Activated naive CD8-positive, alpha-beta T cell treated with anti-CD3 and anti-CD28 coated beads for 36 hours (primary cell): Measurements from ENCODE around the gene YBX3. TPM values are rescaled to one million over a fixed set of nuclear protein-coding genes. Genes with fewer than 3 reads are reported as not detected.
A peak's percentile ranks its signal among the peaks of the same experiment; 100 is the strongest.

ENCODE experiments used
- DNase-seq: peaks from one replicate; pipeline ENCODE4 v3.0.0; 2021
- H3K27ac Mint-ChIP-seq: one replicate; pipeline ENCODE4 v1.8.0; 2022; ENCODE audit warnings: mild to moderate bottlenecking, moderate library complexity, mixed read lengths
- H3K27me3 Mint-ChIP-seq: one replicate; pipeline ENCODE4 v1.8.0; 2022; ENCODE audit warnings: mild to moderate bottlenecking, mixed read lengths
- H3K36me3 Mint-ChIP-seq: one replicate; pipeline ENCODE4 v1.8.0; 2021; ENCODE audit warnings: mild to moderate bottlenecking, mixed read lengths
- H3K4me1 Mint-ChIP-seq: one replicate; pipeline ENCODE4 v1.8.0; 2021; ENCODE audit warnings: mixed read lengths
- H3K4me3 Mint-ChIP-seq: one replicate; pipeline ENCODE4 v1.8.0; 2022; ENCODE audit warnings: mild to moderate bottlenecking, moderate library complexity, mixed read lengths
- H3K9me3 Mint-ChIP-seq: one replicate; pipeline ENCODE4 v1.8.0; 2022; ENCODE audit warnings: mixed read lengths
- total RNA-seq, 2 experiments: library from RNA; stranded (reverse); gene quantifications; one replicate each; pipeline ENCODE4 v1.2.3, GENCODE V29; 2021

Gene YBX3
- total RNA-seq, 2 experiments from 2014 or later: 276 to 279 TPM

DNA sequence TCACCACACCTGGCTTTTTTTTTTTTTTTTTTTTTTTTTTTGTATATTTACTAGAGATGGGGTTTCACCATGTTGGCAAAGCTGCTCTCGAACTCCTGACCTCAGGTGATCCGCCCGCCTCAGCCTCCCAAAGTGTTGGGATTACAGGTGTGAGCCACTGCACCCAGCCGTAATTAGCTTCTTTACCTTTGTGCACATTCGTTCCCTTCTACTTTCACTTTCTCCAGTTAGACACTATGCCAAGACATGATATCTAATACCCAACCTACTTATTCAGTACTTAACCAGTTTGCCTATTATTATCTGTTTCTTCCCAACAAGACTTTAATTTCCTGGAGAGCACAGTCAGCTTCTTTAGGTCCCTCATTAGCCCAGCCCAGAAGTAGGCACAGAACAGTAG lies 54.6 kb downstream of the YBX3 start:
- no peak for DNase-seq
- Mint-ChIP-seq H3K27ac (no peak overlapping the region), H3K9me3 (peaks cover 3% of the 10 kb centered on the region), H3K4me3 (peak overlapping the region; percentile 49), H3K27me3 (peaks cover 5% of the 10 kb centered on the region), H3K36me3 (no peaks in the 10 kb centered on the region), H3K4me1 (peaks cover 31% of the 10 kb centered on the region)

DNA sequence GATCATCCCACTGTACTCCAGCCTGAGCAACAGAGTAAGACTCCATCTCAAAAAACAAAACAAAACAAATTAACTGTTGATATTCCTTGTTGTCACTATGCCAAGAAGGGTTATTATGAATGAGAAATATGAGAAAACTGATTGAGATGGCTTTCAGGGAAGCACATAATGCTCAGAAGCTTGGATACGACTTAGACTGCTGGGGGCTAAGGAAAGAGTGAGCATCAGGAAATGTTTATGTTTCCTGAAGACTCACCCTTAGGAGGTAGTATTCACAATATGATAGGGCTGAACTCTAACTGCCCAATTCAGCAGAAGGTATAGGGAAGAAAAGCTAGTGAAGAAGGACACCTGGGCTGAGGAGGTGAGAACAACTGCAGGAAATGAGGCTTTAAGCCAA lies 55.5 kb downstream of the YBX3 start:
- Mint-ChIP-seq H3K27me3 (peaks cover 5% of the 10 kb centered on the region), H3K27ac (no peak overlapping the region), H3K4me3 (no peak overlapping the region), H3K9me3 (peaks cover 3% of the 10 kb centered on the region), H3K4me1 (peaks cover 25% of the 10 kb centered on the region), H3K36me3 (no peaks in the 10 kb centered on the region)
- no peak for DNase-seq

DNA sequence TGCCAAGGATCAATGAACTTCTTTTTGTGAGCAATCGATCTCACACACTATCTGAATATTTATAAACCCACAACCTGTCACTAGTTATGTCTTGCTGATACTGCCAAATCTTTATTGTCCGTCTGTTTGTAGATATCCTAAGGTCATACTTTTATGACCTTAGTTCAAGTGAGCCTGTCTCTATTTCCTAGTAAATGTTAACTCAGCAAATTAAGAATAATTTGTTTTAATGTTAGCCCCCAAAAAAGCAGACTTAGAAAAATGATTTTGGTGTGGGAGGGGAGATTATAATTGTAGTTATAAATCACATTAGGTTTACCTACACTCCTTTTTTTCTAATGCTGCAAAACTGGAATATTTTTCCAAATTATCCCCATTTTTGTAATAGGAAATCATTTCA lies 58.6 kb downstream of the YBX3 start:
- DNase-seq: no peak
- H3K4me3 Mint-ChIP-seq: no peak overlapping the region
- H3K4me1 Mint-ChIP-seq: peaks cover 14% of the 10 kb centered on the region
- no peaks in the 10 kb centered on the region for H3K36me3 Mint-ChIP-seq
- H3K27me3 Mint-ChIP-seq: peaks cover 5% of the 10 kb centered on the region
- H3K27ac Mint-ChIP-seq: no peak overlapping the region
- H3K9me3 Mint-ChIP-seq: no peaks in the 10 kb centered on the region

DNA sequence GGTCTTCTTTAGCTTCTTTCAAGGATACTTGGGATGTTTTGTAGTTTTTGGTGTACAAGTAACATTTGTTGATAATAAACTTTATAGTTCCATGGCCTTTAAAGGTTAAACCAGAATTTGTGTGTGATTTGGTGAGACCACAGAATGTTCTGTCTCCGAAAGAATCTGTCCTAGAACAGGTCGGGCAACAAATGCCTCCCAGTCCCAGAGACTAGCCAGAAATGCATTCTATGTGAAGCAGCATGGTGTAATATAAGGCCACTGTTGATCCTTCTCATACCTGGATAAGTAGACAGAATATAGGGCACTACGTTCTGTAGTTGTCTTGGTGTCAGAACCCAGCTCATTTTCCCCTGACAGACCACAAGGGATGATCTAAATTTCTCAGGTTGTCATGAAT lies 59.3 kb downstream of the YBX3 start:
- no peaks in the 10 kb centered on the region for H3K9me3 Mint-ChIP-seq
- H3K27me3 Mint-ChIP-seq: peaks cover 5% of the 10 kb centered on the region
- DNase-seq: no peak
- peaks cover 11% of the 10 kb centered on the region for H3K4me1 Mint-ChIP-seq
- no peaks in the 10 kb centered on the region for H3K36me3 Mint-ChIP-seq
- H3K27ac Mint-ChIP-seq: no peak overlapping the region
- no peak overlapping the region for H3K4me3 Mint-ChIP-seq

DNA sequence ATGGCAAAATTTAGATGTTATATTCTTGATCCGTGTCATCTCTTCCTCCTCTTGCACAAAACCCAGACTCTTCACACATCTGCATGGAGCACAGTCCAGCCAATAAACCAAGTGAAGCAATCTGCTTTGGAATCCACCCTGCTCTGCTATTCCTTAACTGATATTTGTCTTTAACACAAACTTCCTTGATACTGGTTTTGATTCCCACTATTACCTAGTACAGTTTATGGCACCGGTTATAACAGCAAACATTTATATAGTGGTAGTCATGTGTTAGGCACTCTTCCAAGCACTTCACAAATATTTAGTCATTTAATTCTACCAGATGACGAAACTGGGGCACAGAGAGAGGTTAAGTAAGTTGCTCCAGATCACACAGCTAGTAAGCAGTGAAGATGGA lies 61.8 kb downstream of the YBX3 start:
- no peaks in the 10 kb centered on the region for H3K36me3 Mint-ChIP-seq
- DNase-seq: no peak
- peaks cover 2% of the 10 kb centered on the region for H3K9me3 Mint-ChIP-seq
- no peaks in the 10 kb centered on the region for H3K4me1 Mint-ChIP-seq
- H3K27me3 Mint-ChIP-seq: no peaks in the 10 kb centered on the region
- H3K27ac Mint-ChIP-seq: no peak overlapping the region
- H3K4me3 Mint-ChIP-seq: no peak overlapping the region

DNA sequence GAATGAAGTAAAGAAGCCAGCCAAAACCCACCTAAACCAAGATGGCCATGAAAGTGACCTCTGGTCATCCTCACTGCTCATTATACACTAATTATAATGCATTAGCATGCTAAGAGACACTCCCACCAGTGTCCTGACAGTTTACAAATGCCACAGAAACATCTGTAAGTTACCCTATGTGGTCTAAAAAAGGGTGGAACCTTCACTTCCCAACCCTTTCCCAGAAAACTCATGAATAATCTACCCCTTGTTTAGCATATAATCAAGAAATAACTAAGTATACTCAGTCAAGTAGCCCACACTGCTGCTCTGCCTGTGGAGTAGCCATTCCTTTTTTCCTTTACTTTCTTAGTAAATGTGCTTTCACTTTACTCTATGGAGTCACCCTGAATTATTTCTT lies 69.1 kb downstream of the YBX3 start:
- H3K4me3 Mint-ChIP-seq: no peak overlapping the region
- H3K9me3 Mint-ChIP-seq: peaks cover 4% of the 10 kb centered on the region
- H3K27me3 Mint-ChIP-seq: no peaks in the 10 kb centered on the region
- no peaks in the 10 kb centered on the region for H3K36me3 Mint-ChIP-seq
- H3K27ac Mint-ChIP-seq: no peak overlapping the region
- no peaks in the 10 kb centered on the region for H3K4me1 Mint-ChIP-seq
- no peak for DNase-seq

DNA sequence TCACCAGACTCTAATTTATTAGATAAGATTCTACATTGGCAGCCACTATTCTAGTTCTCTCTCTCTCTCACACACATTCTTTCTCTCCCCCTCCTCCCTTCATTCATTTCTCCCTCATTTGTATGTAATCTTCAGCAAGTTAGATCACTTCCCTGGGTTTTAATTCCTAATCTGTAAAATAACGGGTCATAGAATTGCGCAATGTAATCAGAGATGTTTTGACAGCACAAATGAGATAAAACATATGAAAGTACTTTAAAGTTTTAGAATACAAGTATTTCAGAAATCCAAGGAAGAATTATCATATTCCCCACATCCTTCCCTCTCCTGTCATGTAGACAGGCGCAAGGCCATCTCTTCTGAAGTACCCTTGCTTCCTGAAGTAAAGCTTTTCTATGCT lies 70.9 kb downstream of the YBX3 start:
- no peak for DNase-seq
- no peaks in the 10 kb centered on the region for H3K36me3 Mint-ChIP-seq
- H3K4me1 Mint-ChIP-seq: no peaks in the 10 kb centered on the region
- no peak overlapping the region for H3K4me3 Mint-ChIP-seq
- no peak overlapping the region for H3K27ac Mint-ChIP-seq
- no peaks in the 10 kb centered on the region for H3K27me3 Mint-ChIP-seq
- H3K9me3 Mint-ChIP-seq: peaks cover 10% of the 10 kb centered on the region

Other genes with a start within 250 kb of the YBX3 start
- 1 to 10 TPM; 2.4 to 2.6 TPM for gene EIF2S3B, start 217.4 kb downstream of the YBX3 start, total RNA-seq
- gene MAGOHB, start 109.7 kb downstream of the YBX3 start, total RNA-seq: 100 to 1,000 TPM; 121 to 125 TPM
- under 1 TPM; 0.46 to 0.56 TPM for gene STYK1, start 49.3 kb downstream of the YBX3 start, total RNA-seq
- not detected for gene TAS2R7, start 79.3 kb upstream of the YBX3 start, total RNA-seq
- gene TAS2R8, start 84.0 kb upstream of the YBX3 start, total RNA-seq: not detected
- not detected for gene TAS2R9, start 86.8 kb upstream of the YBX3 start, total RNA-seq
- not detected for gene TAS2R10, start 103.0 kb upstream of the YBX3 start, total RNA-seq
- 1 to 10 TPM; 1.3 to 1.4 TPM for gene PRR4, start 126.2 kb upstream of the YBX3 start, total RNA-seq
- 1 to 10 TPM; 6.3 to 7.3 TPM for gene PRH1, start 160.9 kb upstream of the YBX3 start, total RNA-seq
- under 1 TPM; 0.12 to 0.16 TPM for gene TAS2R13, start 186.2 kb upstream of the YBX3 start, total RNA-seq
- not detected for gene PRH2, start 205.9 kb upstream of the YBX3 start, total RNA-seq
- under 1 TPM; 0.64 to 0.68 TPM for gene TAS2R14, start 215.9 kb upstream of the YBX3 start, total RNA-seq